SK-N-SH (cell line): ENCODE results near the gene SYNE2. TPM values are rescaled to one million over a fixed set of nuclear protein-coding genes. Genes with fewer than 3 reads are reported as not detected.

Experiments
- CTCF ChIA-PET: fragments of 300-600, 350-600 bp; formaldehyde crosslinking; extraction: SDS; loops from one replicate; lab custom pipeline; 2021; lab: Yijun Ruan, JAX
- POLR2A ChIA-PET: fragments of 350-600 bp; sonication (Branson Sonifier 250); formaldehyde crosslinking; extraction: SDS; loops from one replicate; lab custom pipeline; 2020; ENCODE audit warnings: antibody characterized with exemption, inconsistent platforms; lab: Yijun Ruan, JAX
- DNase-seq: peaks from one replicate; pipeline ENCODE4 v3.0.0; 2012
- H2AFZ ChIP-seq: fragments of 200-600 bp; sonication (generic); 2 replicates; pipeline ENCODE4 v1.8.1; 2016; ENCODE audit warnings: antibody characterized with exemption, mild to moderate bottlenecking, low read depth
- H3F3A ChIP-seq: fragments of 200-600 bp; sonication (generic); replicated peaks from 2 replicates; pipeline ENCODE3; 2016; ENCODE audit warnings: antibody characterized with exemption, mild to moderate bottlenecking; ENCODE audit not compliant: insufficient read depth
- H3K27ac ChIP-seq, 2 experiments: fragments of 200-500 bp in 1 of 2; fragments of 200-600 bp in 1 of 2; sonication (Bioruptor generic) in 1 of 2; sonication (generic), shearing (Covaris generic) in 1 of 2; 2 replicates each; pipeline versions ENCODE4 v1.5.1 to v1.6.1; 2014 to 2016; ENCODE audit warnings: low read depth in 2 of 2, inconsistent platforms in 1 of 2, low read length in 1 of 2, mild to moderate bottlenecking in 1 of 2, mixed read lengths in 1 of 2
- H3K27me3 ChIP-seq: fragments of 200-600 bp; sonication (generic), shearing (Covaris generic); 2 replicates; pipeline ENCODE4 v1.6.1; 2016; ENCODE audit warnings: mixed run types; ENCODE audit not compliant: insufficient read depth
- H3K36me3 ChIP-seq, 2 experiments: fragments of 200-500 bp in 1 of 2; fragments of 200-600 bp in 1 of 2; sonication (Bioruptor generic) in 1 of 2; sonication (generic) in 1 of 2; replicated peaks in 1 of 2; 2 replicates each; pipeline versions ENCODE3 to v1.5.1; 2014 to 2016; ENCODE audit warnings: low read length in 1 of 2, mild to moderate bottlenecking in 1 of 2; ENCODE audit not compliant: insufficient read depth in 2 of 2, control insufficient read depth in 1 of 2
- H3K4me1 ChIP-seq, 2 experiments: fragments of 200-500 bp in 1 of 2; fragments of 200-600 bp in 1 of 2; sonication (Bioruptor generic) in 1 of 2; sonication (generic), shearing (Covaris generic) in 1 of 2; 2 replicates each; pipeline versions ENCODE4 v1.5.1 to v1.6.1; 2014 to 2016; ENCODE audit warnings: low read depth in 1 of 2, low read length in 1 of 2, mixed run types in 1 of 2; ENCODE audit not compliant: insufficient read depth in 2 of 2, control insufficient read depth in 1 of 2
- H3K4me2 ChIP-seq: fragments of 200-600 bp; sonication (generic), shearing (Covaris generic); 2 replicates; pipeline ENCODE4 v1.6.1; 2017; ENCODE audit warnings: mixed run types
- H3K4me3 ChIP-seq, 2 experiments: fragments of 200-500 bp in 1 of 2; fragments of 200-600 bp in 1 of 2; sonication (Bioruptor generic) in 1 of 2; sonication (generic), shearing (Covaris generic) in 1 of 2; 2 replicates each; pipeline versions ENCODE4 v1.5.1 to v1.8.1; 2014 to 2016; ENCODE audit warnings: low read depth in 2 of 2, inconsistent platforms in 1 of 2, low read length in 1 of 2, mild to moderate bottlenecking in 1 of 2, mixed read lengths in 1 of 2, moderate library complexity in 1 of 2
- H3K79me2 ChIP-seq: fragments of 200-600 bp; sonication (generic); 2 replicates; pipeline ENCODE4 v1.8.1; 2017; ENCODE audit warnings: mild to moderate bottlenecking; ENCODE audit not compliant: insufficient read depth
- H3K9ac ChIP-seq: fragments of 200-600 bp; sonication (generic); 2 replicates; pipeline ENCODE4 v1.6.1; 2017; ENCODE audit warnings: mixed run types
- H3K9me2 ChIP-seq: fragments of 200-600 bp; sonication (generic); 2 replicates; pipeline ENCODE4 v1.6.1; 2017; ENCODE audit warnings: mixed run types
- H3K9me3 ChIP-seq: fragments of 200-600 bp; sonication (generic); 2 replicates; pipeline ENCODE4 v1.6.1; 2017; ENCODE audit warnings: mixed run types, mild to moderate bottlenecking, moderate library complexity
- H4K20me1 ChIP-seq: fragments of 200-600 bp; sonication (generic); 2 replicates; pipeline ENCODE4 v1.6.1; 2017; ENCODE audit warnings: mild to moderate bottlenecking, mixed run types; ENCODE audit not compliant: insufficient read depth
- CHD2 ChIP-seq: fragments of 150-350 bp; IDR thresholded peaks from 2 replicates; pipeline ENCODE4 v1.6.1; 2018; ENCODE audit warnings: low read length; ENCODE audit not compliant: partially characterized antibody
- ELF1 ChIP-seq: IDR thresholded peaks from 2 replicates; pipeline ENCODE4 v1.4.0; 2012
- EP300 ChIP-seq, 2 experiments: IDR thresholded peaks; 2 replicates each; pipeline versions ENCODE4 v1.4.0 to v1.6.1; 2012; ENCODE audit warnings: borderline replicate concordance in 1 of 2, low read depth in 1 of 2, low read length in 1 of 2
- FOSL2 ChIP-seq: IDR thresholded peaks from 2 replicates; pipeline ENCODE4 v1.4.0; 2012; ENCODE audit warnings: low read depth, mild to moderate bottlenecking, moderate library complexity, borderline replicate concordance
- FOXJ3 ChIP-seq: sonication (generic); formaldehyde crosslinking; IDR thresholded peaks from 2 replicates; pipeline ENCODE4 v1.5.1; 2020; ENCODE audit warnings: mild to moderate bottlenecking, missing genetic modification reagents
- FOXM1 ChIP-seq: IDR thresholded peaks from 2 replicates; pipeline ENCODE4 v1.4.0; 2012; ENCODE audit warnings: low read depth, mild to moderate bottlenecking
- GATA2 ChIP-seq: sonication (generic); formaldehyde crosslinking; IDR thresholded peaks from 2 replicates; pipeline ENCODE4 v1.5.0; 2020; ENCODE audit warnings: mild to moderate bottlenecking, missing genetic modification reagents
- JUND ChIP-seq: IDR thresholded peaks from 2 replicates; pipeline ENCODE4 v1.4.0; 2012
- MEF2A ChIP-seq: IDR thresholded peaks from 2 replicates; pipeline ENCODE4 v1.4.0; 2012; ENCODE audit warnings: low read depth, borderline replicate concordance
- POLR2AphosphoS5 ChIP-seq: IDR thresholded peaks from 2 replicates; pipeline ENCODE4 v1.6.1; 2012; ENCODE audit warnings: low read depth, low read length
- RCOR1 ChIP-seq: fragments of 150-350 bp; IDR thresholded peaks from 2 replicates; pipeline ENCODE4 v1.6.1; 2017; ENCODE audit warnings: antibody characterized with exemption, low read length
- RFX5 ChIP-seq: IDR thresholded peaks from 2 replicates; pipeline ENCODE4 v1.6.1; 2012; ENCODE audit warnings: mild to moderate bottlenecking, improper control_type of control experiment, low read length
- RXRA ChIP-seq: IDR thresholded peaks from 2 replicates; pipeline ENCODE4 v1.4.0; 2012; ENCODE audit warnings: low read depth, mild to moderate bottlenecking, borderline replicate concordance
- SIN3A ChIP-seq: IDR thresholded peaks from 2 replicates; pipeline ENCODE4 v1.6.1; 2012; ENCODE audit warnings: low read depth, mild to moderate bottlenecking, low read length, moderate library complexity, borderline replicate concordance
- SMC3 ChIP-seq: IDR thresholded peaks from 2 replicates; pipeline ENCODE4 v1.6.1; 2012; ENCODE audit warnings: low read depth, low read length, improper control_type of control experiment
- YY1 ChIP-seq: IDR thresholded peaks from 2 replicates; pipeline ENCODE4 v1.4.0; 2012; ENCODE audit warnings: low read depth, mild to moderate bottlenecking
- WGBS: methylation state at CpG from one replicate; pipeline ENCODE4 v1.1.6; 2017; ENCODE audit warnings: low lambda C conversion rate; 5-methylcytosine and 5-hydroxymethylcytosine counted together
- polyA plus RNA-seq, 3 experiments: library from polyadenylated mRNA; depleted of rRNA; stranded (reverse); fragments of >200 nt; gene quantifications; 2 replicates each; pipeline ENCODE4 v1.2.3, GENCODE V29; 2012
- TF ChIP-seq, protein P1 (sequence below): fragments of 200-600 bp; sonication (generic); IDR thresholded peaks from 2 replicates; pipeline ENCODE4 v1.6.1; 2017; ENCODE audit warnings: antibody characterized with exemption, mild to moderate bottlenecking, moderate library complexity
- TF ChIP-seq, protein P2 (sequence below): fragments of 150-350 bp; IDR thresholded peaks from 2 replicates; pipeline ENCODE4 v1.6.1; 2016; ENCODE audit warnings: mild to moderate bottlenecking, low read depth, low read length

The SYNE2 gene
- polyA plus RNA-seq, 1 of the 3 experiments (the other 2 are of a cell fraction): 7.1 TPM

DNA sequence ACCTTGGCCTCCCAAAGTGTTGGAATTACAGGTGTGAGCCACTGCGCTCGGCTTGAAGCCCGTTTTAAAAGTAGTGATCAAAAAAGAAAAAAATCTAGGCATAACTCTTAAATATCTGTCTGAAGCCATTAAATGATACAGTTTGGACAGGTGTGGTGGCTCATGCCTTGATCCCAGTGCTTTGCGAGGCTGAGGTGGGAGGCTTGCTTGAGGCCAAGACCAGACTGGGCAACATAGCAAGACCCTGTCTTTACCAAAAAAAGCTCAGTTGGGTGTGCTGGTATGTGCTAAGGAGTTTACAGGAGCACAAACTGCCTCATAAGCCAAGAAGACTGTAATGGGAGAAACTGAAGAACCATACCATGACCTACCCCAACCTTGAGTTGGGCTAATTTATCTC is 26.0 kb downstream of the SYNE2 start:
- no peak for TF ChIP-seq EP300 (IDR thresholded peaks at IDR 0.05; ENCODE audit: borderline replicate concordance in 1 of 2, low read depth in 1 of 2, low read length in 1 of 2)
- TF ChIP-seq SMC3: no peak
- TF ChIP-seq, protein P1, sequence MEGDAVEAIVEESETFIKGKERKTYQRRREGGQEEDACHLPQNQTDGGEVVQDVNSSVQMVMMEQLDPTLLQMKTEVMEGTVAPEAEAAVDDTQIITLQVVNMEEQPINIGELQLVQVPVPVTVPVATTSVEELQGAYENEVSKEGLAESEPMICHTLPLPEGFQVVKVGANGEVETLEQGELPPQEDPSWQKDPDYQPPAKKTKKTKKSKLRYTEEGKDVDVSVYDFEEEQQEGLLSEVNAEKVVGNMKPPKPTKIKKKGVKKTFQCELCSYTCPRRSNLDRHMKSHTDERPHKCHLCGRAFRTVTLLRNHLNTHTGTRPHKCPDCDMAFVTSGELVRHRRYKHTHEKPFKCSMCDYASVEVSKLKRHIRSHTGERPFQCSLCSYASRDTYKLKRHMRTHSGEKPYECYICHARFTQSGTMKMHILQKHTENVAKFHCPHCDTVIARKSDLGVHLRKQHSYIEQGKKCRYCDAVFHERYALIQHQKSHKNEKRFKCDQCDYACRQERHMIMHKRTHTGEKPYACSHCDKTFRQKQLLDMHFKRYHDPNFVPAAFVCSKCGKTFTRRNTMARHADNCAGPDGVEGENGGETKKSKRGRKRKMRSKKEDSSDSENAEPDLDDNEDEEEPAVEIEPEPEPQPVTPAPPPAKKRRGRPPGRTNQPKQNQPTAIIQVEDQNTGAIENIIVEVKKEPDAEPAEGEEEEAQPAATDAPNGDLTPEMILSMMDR: no peak
- Histone ChIP-seq H3K79me2 (no peaks in the 10 kb centered on the region), H3K9me3 (no peaks in the 10 kb centered on the region), H3K4me2 (no peak overlapping the region), H3K27ac (no peak overlapping the region), H2AFZ (no peak overlapping the region), H3K4me3 (no peak overlapping the region), H3F3A (no peaks in the 10 kb centered on the region), H4K20me1 (no peaks in the 10 kb centered on the region), H3K9ac (no peak overlapping the region), H3K27me3 (no peaks in the 10 kb centered on the region), H3K4me1 (peaks cover 3 to 10% of the 10 kb centered on the region in 2 experiments; a peak in 2 of 4 replicates), H3K9me2 (no peaks in the 10 kb centered on the region), H3K36me3 (no peaks in the 10 kb centered on the region)
- 97% methylated on average over 4 of the region's 4 CpGs for WGBS
- CTCF ChIA-PET: no interaction called here
- DNase-seq: no peak
- POLR2A ChIA-PET: no interaction called here

DNA sequence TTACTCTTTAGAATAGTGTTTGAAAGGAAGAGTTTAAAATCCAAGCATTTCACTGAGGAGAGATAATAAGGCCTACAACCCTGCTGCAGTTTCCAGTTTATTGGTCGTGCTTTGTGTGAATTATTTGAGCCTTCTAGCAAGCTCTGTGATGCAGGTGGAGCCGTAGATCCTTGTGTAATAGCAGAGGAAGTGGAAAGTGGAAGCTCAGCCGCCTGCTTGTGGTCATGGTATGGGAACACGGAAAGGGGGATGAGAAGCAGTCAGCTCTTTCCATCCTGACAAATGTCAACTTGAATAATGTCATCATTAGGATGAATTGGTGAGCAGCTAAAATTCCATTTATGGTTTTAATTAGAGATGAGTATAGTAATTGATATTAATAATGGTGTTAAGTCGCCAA is 29.1 kb downstream of the SYNE2 start:
- TF ChIP-seq FOSL2 (no peak), CHD2 (no peak), FOXM1 (no peak), YY1 (no peak), SIN3A (no peak), RCOR1 (no peak), MEF2A (no peak), GATA2 (CRISPR knock-in tag) (no peak), FOXJ3 (CRISPR knock-in tag) (no peak), POLR2AphosphoS5 (no peak), RFX5 (no peak), JUND (no peak), SMC3 (no peak), EP300 (IDR thresholded peaks at IDR 0.05; ENCODE audit: borderline replicate concordance in 1 of 2, low read depth in 1 of 2, low read length in 1 of 2) (no peak), ELF1 (no peak), RXRA (no peak)
- TF ChIP-seq, protein P2, sequence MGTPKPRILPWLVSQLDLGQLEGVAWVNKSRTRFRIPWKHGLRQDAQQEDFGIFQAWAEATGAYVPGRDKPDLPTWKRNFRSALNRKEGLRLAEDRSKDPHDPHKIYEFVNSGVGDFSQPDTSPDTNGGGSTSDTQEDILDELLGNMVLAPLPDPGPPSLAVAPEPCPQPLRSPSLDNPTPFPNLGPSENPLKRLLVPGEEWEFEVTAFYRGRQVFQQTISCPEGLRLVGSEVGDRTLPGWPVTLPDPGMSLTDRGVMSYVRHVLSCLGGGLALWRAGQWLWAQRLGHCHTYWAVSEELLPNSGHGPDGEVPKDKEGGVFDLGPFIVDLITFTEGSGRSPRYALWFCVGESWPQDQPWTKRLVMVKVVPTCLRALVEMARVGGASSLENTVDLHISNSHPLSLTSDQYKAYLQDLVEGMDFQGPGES: no peak
- TF ChIP-seq, all 33 proteins: peak for 0
- no peaks in the 10 kb centered on the region for H3K79me2 ChIP-seq
- no peak overlapping the region for H3K4me3 ChIP-seq
- no peak for DNase-seq
- H3F3A ChIP-seq: no peaks in the 10 kb centered on the region
- H3K4me1 ChIP-seq: no peaks in the 10 kb centered on the region; a peak in 1 of 4 replicates
- no peak overlapping the region for H2AFZ ChIP-seq
- no peaks in the 10 kb centered on the region for H3K36me3 ChIP-seq
- no peaks in the 10 kb centered on the region for H3K9me3 ChIP-seq
- no peaks in the 10 kb centered on the region for H3K9me2 ChIP-seq
- no peaks in the 10 kb centered on the region for H4K20me1 ChIP-seq
- no peaks in the 10 kb centered on the region for H3K27me3 ChIP-seq
- ChIA-PET CTCF (interaction anchor here (1.3 to 1.6 kb wide), 2 partner anchors 9 to 29 kb away, joined by 5 to 7 read pairs; partner anchors contain the start of gene SYNE2), POLR2A (no interaction called here)
- no peak overlapping the region for H3K27ac ChIP-seq
- no peak overlapping the region for H3K9ac ChIP-seq
- H3K4me2 ChIP-seq: no peak overlapping the region
- WGBS: 73% methylated on average over 5 of the region's 5 CpGs
